Keratinocyte (primary cell): ENCODE data around the gene LIME1. TPM values are rescaled to one million over a fixed set of nuclear protein-coding genes. Genes with fewer than 3 reads are reported as not detected.

Source experiments
- DNase-seq: peaks from one replicate; pipeline ENCODE4 v3.0.0-alpha.2; 2011; ENCODE audit warnings: low read depth, missing footprints, low spot score
- FAIRE-seq: peaks from 2 replicates; lab custom pipeline; 2011; peaks lifted over from hg19 to GRCh38; lab: Jason Lieb, UNC
- H2AFZ ChIP-seq: 2 replicates; pipeline ENCODE4 v1.6.0; 2012; ENCODE audit warnings: low read length, control low read depth, inconsistent platforms; ENCODE audit not compliant: control insufficient read depth
- H3K27ac ChIP-seq: 2 replicates; pipeline ENCODE4 v1.5.1; 2011; ENCODE audit warnings: low read length; ENCODE audit not compliant: control insufficient read depth, insufficient read depth
- H3K27me3 ChIP-seq: 3 replicates; pipeline ENCODE4 v1.6.0; 2011; ENCODE audit warnings: low read length; ENCODE audit not compliant: control insufficient read depth, insufficient read depth; ENCODE audit errors: extremely low read depth
- H3K36me3 ChIP-seq, 2 experiments: 2 replicates in 1 of 2; 3 replicates in 1 of 2; pipeline ENCODE4 v1.5.1; 2011; ENCODE audit warnings: low read length in 2 of 2, mild to moderate bottlenecking in 1 of 2; ENCODE audit not compliant: control insufficient read depth in 2 of 2, insufficient read depth in 2 of 2; ENCODE audit errors: extremely low read depth in 1 of 2
- H3K4me1 ChIP-seq: 3 replicates; pipeline ENCODE4 v1.5.1; 2011; ENCODE audit warnings: low read length; ENCODE audit not compliant: control insufficient read depth, insufficient read depth; ENCODE audit errors: extremely low read depth
- H3K4me2 ChIP-seq: 3 replicates; pipeline ENCODE4 v1.6.0; 2011; ENCODE audit warnings: low read depth, low read length; ENCODE audit not compliant: control insufficient read depth, insufficient read depth; ENCODE audit errors: extremely low read depth
- H3K4me3 ChIP-seq, 3 experiments: fragments of 200-600 bp in 1 of 3; sonication (generic) in 1 of 3; 2 replicates in 2 of 3; 3 replicates in 1 of 3; pipeline ENCODE4 v1.5.1; 2011 to 2016; ENCODE audit warnings: low read length in 3 of 3, mild to moderate bottlenecking in 3 of 3, control low read depth in 2 of 3, inconsistent platforms in 1 of 3, low read depth in 1 of 3, mixed read lengths in 1 of 3, mixed run types in 1 of 3, moderate library complexity in 1 of 3; ENCODE audit not compliant: control insufficient read depth in 2 of 3, insufficient read depth in 2 of 3; ENCODE audit errors: extremely low read depth in 1 of 3
- H3K79me2 ChIP-seq: 2 replicates; pipeline ENCODE4 v1.6.0; 2012; ENCODE audit warnings: low read length; ENCODE audit not compliant: control insufficient read depth, insufficient read depth
- H3K9ac ChIP-seq: 3 replicates; pipeline ENCODE4 v1.6.0; 2011; ENCODE audit warnings: low read length; ENCODE audit not compliant: control insufficient read depth, insufficient read depth; ENCODE audit errors: extremely low read depth
- H3K9me1 ChIP-seq: 3 replicates; pipeline ENCODE4 v1.6.0; 2011; ENCODE audit warnings: low read length; ENCODE audit not compliant: control insufficient read depth, insufficient read depth; ENCODE audit errors: extremely low read depth
- H3K9me3 ChIP-seq: 2 replicates; pipeline ENCODE4 v1.5.1; 2012; ENCODE audit warnings: low read depth, low read length; ENCODE audit not compliant: control insufficient read depth
- H4K20me1 ChIP-seq: 3 replicates; pipeline ENCODE4 v1.6.0; 2011; ENCODE audit warnings: low read length; ENCODE audit not compliant: control insufficient read depth, insufficient read depth; ENCODE audit errors: extremely low read depth
- CTCF ChIP-seq, 3 experiments: IDR thresholded peaks in 1 of 3; conservative IDR thresholded peaks in 1 of 3; optimal IDR thresholded peaks in 1 of 3; 2 replicates in 2 of 3; 3 replicates in 1 of 3; pipeline versions ENCODE3 to v1.5.1; 2011; ENCODE audit warnings: low read length in 3 of 3, mild to moderate bottlenecking in 3 of 3, moderate library complexity in 2 of 3, control low read depth in 1 of 3, inconsistent platforms in 1 of 3; ENCODE audit not compliant: insufficient read depth in 2 of 3; ENCODE audit errors: extremely low read depth in 1 of 3
- EZH2 ChIP-seq: IDR thresholded peaks from one replicate; pipeline ENCODE4 v1.6.1; 2012; ENCODE audit warnings: inconsistent platforms, mild to moderate bottlenecking, low read length, moderate library complexity
- dilution Hi-C: fragments of 300-500 bp; cut with MboI; formaldehyde crosslinking; loops from one replicate; pipeline ENCODE4 v1.7.0; 2020; ENCODE audit warnings: low sequenced_read_pairs; ENCODE audit not compliant: extremely low pct_ligation_motif_present
- polyA plus RNA-seq, 5 experiments: library from polyadenylated mRNA; depleted of rRNA in 3 of 5; stranded (reverse) in 3 of 5; stranded (forward) in 1 of 5; unstranded in 1 of 5; fragments of >200 nt; gene quantifications; 1 replicate in 1 of 5; 2 replicates in 3 of 5; 3 replicates in 1 of 5; pipeline versions ENCODE4 v1.2.1 to v1.2.3, GENCODE V29; 2011 to 2012; ENCODE audit warnings: missing spikeins in 2 of 5, low read depth in 1 of 5, low replicate concordance in 1 of 5

Gene LIME1
- polyA plus RNA-seq, 1 donor (not counting 4 experiments of a cell fraction or from before 2014, with no cell fraction given) = 0.75 TPM

- dilution Hi-C loops = no loop called here
- no peak for TF ChIP-seq CTCF (optimal IDR thresholded peaks at IDR 0.05 in 1 of 3, IDR thresholded peaks at IDR 0.05 in 1 of 3, conservative IDR thresholded peaks at IDR 0.05 in 1 of 3; ENCODE audit: extremely low read depth in 1 of 3, insufficient read depth in 2 of 3, low read length in 3 of 3)
- no peak for TF ChIP-seq EZH2
- no peak for FAIRE-seq
Observed at GRCh38 chr20:63746751-63747315, 10.4 kb downstream of the LIME1 start.

GRCh38 chr20:63747622-63748069 lies 11.2 kb downstream of the LIME1 start:
- TF ChIP-seq CTCF (optimal IDR thresholded peaks at IDR 0.05 in 1 of 3, IDR thresholded peaks at IDR 0.05 in 1 of 3, conservative IDR thresholded peaks at IDR 0.05 in 1 of 3; ENCODE audit: extremely low read depth in 1 of 3, insufficient read depth in 2 of 3, low read length in 3 of 3) (no peak), EZH2 (no peak)
- Histone ChIP-seq H3K4me3 (no peak overlapping the region), H3K27ac (no peak overlapping the region), H4K20me1 (no peaks in the 10 kb centered on the region), H3K36me3 (peaks cover 0 to 2% of the 10 kb centered on the region in 2 experiments), H3K9me1 (no peaks in the 10 kb centered on the region), H3K79me2 (no peaks in the 10 kb centered on the region), H3K9ac (no peak overlapping the region), H3K27me3 (peaks cover 3% of the 10 kb centered on the region), H3K4me1 (no peaks in the 10 kb centered on the region), H3K9me3 (no peaks in the 10 kb centered on the region), H2AFZ (no peak overlapping the region), H3K4me2 (no peak overlapping the region)
- no peak for FAIRE-seq
- DNase-seq = no peak
- dilution Hi-C loops = no loop called here

More at GRCh38 chr20:63746751-63747315, 10.4 kb downstream of the LIME1 start:
- DNase-seq = no peak
- Histone ChIP-seq H3K36me3 (peaks cover 2 to 3% of the 10 kb centered on the region in 2 experiments), H3K9ac (no peak overlapping the region), H3K79me2 (no peaks in the 10 kb centered on the region), H3K27me3 (no peaks in the 10 kb centered on the region), H2AFZ (no peak overlapping the region), H3K4me3 (no peak overlapping the region), H3K27ac (no peak overlapping the region), H3K9me3 (no peaks in the 10 kb centered on the region), H4K20me1 (no peaks in the 10 kb centered on the region), H3K4me1 (peaks cover 1% of the 10 kb centered on the region), H3K9me1 (no peaks in the 10 kb centered on the region), H3K4me2 (no peak overlapping the region)
